Fibroblast of skin of back (primary cell): ENCODE data around the gene CNTNAP2.

ENCODE experiments used
- DNase-seq: peaks from one replicate; pipeline ENCODE4 v3.0.0-alpha.2; 2013

CNTNAP2 gene

DNA sequence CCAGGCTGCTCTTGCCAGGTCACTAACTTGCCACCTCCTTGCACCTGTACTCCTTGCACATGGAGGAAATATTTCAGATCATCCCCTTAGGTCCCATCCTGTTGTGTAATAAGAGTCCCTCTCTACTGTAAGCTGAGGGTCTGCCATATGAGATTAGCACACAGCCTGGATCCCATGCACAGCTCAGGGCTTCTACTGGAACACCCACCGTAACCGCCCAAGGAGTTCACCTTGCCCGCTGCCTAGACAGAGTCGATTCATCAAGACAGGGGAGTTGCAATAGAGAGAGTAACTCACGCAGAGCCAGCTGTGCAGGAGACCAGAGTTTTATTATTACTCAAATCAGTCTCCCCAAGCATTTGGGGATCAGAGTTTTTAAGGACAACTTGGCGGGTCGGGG lies 1779.5 kb downstream of the CNTNAP2 start:
- DNase-seq: no peak

DNA sequence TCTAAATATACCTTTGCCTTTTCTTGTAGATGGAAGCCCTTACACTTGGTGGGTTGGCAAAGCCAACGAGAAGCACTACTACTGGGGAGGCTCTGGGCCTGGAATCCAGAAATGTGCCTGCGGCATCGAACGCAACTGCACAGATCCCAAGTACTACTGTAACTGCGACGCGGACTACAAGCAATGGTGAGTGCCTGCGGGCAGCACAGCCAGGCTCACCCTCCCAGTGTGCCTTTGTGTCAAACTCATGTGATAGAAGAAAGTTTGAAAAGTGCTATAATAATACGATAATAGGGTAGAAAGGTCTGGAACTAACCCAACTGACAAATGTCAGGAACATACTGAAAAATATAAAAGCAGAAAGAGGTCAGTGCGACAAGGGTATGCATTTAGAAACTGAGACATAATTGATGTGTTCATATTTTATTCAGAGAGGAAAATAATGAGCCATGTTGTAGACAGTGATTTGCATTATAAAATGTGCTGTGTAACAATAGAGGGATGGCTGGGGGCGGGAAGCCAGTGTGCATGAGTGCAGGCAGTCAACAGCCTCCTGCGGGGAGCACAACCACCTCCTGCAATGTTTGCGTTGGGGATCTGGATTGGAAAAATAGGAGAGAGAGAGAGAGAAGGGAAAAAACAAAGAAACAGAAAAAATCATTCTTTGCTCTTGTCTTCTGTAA lies 1787.1 kb downstream of the CNTNAP2 start:
- no peak for DNase-seq

DNA sequence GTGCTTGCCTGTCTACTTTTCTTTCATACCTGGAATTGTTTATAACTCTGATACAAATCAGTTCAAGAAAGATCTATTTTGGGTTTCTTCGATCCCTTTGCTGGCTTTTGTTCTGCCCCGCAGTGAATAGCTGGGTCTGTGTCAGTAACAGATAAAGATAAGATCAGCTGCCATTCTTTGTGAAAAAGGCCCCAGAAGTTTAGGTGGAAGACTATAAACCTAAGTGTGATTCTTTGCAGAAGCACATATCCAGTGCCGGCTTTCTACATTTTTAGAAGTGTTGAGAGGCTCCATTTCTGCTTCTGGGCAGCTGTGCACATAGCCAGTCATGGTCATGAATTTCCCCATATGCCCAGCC lies 1787.6 kb downstream of the CNTNAP2 start:
- DNase-seq: no peak

DNA sequence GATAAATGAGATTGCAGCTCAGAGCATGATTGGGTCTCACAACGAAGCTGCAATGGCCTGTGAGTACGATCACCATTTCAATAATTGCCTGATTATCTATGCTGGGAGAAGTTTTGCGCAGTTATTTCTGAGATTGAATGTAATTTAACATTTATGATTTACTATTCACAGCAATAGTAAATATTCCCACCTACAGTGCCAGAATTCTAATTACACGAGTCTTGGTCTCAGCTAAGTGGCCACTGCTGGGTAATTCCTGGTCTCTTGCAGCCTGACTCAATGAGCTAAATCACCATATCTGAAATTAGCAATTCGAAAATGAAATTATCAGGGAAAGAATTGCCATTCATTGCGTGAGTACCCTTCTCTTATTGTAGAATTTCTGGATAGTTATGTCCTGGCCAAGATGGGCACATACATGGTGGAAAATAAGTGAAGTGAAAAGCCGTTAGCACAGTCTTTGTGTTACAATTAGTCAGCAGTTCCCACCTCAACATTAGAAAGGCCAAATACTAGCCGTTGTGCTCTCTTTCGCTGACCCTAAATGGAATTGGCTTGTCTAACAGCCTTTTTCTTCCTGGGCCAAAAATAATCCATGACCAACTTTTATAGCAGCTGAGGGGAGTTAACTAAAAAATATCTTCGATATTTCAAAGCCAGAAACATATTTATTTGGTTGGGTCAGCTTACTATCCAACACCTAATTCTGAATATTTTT lies 1793.0 kb downstream of the CNTNAP2 start:
- no peak for DNase-seq

DNA sequence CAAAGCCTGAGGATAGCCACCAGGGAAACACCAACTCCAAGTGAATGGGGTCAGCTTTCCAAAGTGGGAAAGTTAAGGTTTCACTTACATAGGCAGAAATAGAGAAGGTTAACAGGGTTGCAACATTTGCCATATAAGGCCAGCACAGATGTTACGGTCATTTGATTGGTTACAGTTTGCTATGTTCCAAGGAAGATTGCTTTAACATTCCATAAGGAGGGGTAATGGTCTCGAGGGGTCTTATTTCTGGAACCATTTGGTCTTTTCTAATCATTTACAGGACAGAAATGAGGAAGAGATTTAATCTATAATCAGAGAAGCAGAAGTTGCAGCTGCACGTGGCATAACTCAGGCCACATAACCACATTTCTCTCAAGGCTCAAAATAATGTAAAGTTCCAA lies 1794.6 kb downstream of the CNTNAP2 start:
- DNase-seq: peak; percentile 30

DNA sequence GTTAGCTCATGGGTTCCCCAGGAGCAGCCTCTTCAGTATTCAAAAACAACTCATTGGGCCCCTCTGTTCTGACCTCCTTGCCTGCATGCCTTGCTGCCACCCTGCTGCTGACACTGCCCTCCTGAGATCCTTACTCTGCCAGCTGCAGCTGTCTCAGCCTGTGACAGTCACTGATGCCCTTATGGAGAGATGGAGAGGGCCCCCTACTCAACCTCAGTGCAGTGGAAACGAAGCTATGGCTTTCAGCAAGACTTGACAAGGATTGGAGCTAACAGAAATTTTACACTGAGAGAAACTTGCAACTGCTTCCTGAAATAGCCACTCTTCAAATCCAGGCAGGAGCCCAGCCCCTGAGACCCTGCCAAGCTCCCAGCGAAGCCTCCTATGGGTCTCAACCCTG lies 1795.7 kb downstream of the CNTNAP2 start:
- no peak for DNase-seq

DNA sequence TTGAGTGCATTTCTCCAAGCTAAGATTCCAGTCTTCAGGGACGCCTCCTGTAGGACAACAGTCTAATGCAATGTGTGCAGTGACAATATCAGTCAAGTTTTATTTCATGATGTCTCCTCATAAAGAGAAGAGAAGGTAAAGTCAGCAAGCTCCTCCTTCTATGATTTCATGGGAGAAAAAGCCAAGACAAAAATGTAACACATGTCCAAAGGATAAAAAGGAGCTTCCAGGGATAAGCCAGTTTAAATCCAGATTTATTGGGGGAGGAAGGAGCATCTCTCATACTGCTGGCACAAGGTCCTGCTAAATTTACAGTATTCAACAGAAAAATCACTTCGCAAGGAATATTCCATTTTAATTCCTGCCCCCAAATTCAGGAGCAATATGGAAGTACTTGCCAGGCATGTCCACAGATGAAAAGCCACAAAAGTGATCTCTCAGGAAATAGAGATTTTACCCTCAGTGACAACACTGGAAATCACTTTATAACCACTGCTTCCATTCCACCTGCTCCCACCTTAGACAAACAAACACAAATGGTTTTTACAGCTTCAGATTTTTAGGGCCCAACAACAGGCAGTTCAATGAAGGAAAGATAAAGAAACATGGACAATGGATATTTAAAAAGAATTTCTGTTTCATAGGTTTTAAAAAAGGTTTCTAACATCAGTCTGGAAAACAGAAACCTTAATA lies 1796.5 kb downstream of the CNTNAP2 start:
- DNase-seq: no peak

DNA sequence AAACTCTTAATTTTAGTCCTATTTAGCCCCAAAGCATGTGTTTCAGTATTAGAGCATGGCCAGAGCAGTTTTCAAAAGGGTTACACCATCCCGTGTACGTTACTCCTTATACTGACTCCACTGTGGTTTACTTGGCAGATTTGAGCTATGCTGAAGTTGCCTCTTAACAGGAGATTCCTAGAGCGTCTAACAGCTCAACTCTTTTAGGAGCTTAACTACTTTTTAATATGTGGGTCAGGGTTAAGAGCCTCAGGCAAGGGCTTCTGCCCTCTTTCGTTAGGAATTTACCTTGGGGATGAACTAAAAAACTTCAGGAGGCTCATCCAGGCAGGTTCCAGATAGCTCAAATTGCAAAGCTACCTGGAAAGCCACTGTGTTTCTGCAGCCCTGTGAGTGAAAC lies 1799.2 kb downstream of the CNTNAP2 start:
- DNase-seq: no peak

DNA sequence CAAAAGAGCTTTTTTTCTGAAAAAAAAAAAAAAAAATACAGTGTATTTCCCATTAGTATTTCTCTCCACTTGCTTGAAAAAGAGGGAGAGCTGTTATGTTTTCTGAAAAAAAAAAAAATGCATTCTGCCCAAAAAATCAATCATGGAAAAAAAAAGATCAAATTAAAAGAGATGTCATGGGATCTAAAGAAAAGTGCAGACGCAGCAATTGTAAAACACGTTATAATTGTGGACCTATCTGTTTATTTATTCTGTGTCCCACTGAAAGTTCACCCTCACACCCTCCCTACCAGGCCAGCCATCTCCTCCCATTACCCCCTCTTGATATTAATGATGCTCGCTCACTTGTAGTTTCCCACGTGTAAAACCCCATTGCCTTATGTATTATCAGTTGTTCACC lies 1800.0 kb downstream of the CNTNAP2 start:
- DNase-seq: no peak

DNA sequence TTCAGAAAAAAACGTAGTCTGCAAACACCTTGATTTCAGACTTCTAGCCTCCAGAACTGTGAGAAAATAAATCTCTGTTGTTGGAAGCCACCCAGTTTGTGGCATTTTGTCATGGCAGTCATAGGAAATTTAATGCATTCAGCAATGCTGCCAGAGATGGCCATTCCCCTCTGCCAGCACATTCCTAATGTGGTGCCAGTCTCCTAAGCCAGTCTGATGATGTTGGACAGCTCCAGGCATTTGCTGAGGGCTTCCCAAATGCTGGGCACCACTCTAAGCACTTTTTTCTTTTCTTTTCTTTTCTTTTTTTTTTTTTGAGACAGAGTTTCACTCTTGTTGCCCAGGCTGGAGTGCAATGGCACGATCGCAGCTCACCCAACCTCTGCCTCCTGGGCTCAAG lies 1807.2 kb downstream of the CNTNAP2 start:
- no peak for DNase-seq

DNA sequence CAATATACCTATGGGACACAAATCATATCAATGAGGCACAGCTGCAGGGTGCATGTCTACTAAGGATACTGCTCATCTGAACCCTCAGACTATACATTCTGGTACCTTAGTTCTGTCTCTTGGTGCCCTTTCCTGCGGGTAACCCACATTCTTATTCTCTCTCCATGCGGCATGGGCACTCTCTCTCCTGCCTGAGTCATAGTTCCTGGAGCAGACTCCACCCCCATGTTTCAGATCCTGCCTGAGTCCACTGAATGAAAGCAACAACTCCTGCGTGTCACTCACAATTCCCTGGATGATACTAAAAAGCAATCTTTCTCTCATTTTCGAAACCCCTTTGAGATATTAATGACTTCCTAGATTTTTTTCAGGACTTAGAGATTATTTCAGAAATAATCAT lies 1820.8 kb downstream of the CNTNAP2 start:
- DNase-seq: peak; percentile 2

DNA sequence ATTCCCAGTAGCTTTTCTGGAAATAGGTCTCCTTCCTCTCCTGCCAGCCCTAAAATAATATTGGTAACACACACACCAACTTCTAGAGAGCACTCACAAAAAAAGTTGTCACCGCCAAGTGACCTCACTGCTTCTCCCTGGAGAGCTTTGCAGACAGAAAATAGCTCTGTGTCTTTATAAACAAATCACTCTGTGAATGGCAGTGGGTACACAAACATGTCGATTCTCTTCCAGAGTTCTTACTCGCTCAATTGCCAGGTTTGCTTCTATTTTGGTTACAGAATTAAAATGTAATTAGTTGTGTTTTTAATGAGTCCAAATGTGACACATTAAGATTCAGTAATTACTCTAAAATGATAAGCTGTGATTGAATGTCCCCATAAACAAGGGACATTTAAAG lies 1824.8 kb downstream of the CNTNAP2 start:
- DNase-seq: no peak

DNA sequence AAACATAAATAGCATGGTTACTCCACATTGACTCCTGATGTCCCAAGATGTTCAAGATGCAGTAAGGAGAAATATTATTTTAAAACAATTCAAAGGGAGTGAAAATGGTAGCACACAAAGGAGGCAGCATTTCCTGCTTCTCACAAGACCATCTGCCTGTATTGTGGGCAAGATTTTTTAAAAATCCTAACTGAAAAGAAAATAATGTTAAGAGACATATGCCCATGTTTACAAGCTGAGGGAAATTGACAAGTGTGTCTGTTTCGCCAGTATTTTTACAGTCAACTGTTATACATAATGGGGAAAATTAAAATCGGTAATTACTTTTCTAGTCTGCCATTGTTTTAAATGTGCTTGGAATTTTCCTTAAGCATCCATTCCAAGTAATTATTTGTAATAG lies 1827.7 kb downstream of the CNTNAP2 start:
- no peak for DNase-seq

DNA sequence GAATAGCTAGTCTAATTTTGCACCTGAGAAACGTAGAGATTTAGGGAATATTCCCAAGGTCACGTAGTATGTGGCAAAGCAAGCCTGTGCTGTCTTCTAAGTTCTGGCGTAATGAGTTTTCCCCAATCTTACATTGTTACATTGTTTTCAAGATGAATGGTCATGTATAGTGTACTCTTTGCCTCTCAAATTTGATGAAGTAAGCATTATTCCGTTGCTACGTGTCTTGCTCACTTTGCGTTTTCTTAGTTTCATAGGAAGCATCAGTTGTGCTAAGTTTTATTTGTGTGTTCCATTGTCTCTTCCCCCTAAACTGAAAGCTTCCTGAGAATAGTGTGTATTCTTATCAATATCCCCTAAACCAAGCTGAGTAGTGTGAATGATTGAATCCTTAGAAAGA lies 1836.3 kb downstream of the CNTNAP2 start:
- DNase-seq: no peak

DNA sequence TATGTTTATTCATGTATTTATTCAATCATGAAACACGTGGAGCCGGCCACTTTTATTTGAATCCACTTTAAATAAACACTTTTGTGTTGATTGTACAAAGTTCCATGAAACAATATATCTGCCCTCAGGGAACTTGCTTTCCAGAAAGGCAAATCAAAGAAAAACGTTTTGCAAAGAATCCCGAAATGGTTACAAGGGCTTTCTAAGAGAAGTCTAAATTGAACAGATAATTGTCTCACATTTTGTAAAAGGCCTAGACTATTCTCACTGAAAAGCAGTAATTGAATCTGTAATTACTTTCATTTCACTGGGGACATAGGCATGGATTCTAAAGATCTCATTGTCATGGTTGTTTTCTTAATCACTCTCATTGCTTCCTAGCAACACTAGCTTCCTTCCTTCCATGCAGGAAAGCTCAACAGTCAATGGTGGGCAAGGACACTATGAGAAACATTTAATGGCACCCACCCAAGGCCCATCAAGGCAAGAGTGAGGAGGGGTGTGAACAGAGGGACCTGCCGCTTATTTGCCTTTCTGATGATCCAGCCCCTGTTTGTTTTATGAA lies 1851.5 kb downstream of the CNTNAP2 start:
- no peak for DNase-seq

DNA sequence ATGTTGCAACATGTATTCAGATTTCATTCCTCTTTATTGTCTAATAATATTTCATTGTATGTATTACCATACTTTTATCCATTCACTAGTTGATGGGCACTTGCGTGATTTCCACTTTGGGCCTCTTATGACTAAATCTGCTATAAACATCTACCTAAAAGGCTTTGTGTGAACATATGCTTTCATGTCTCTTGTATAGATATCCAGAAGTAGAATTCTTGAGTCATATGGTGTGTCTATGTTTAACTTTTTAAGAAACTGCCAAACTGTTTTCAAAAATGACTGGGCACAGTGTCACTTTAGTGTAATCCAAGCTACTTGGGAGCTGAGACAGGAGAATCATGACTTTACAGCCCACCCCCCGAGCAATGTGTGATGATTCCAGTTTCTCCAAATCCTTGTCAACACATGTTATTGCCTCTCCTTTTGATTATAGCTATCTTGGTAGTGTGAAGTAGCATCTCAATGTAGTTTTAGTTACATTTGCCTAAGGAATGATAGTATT lies 1855.1 kb downstream of the CNTNAP2 start:
- DNase-seq: no peak

DNA sequence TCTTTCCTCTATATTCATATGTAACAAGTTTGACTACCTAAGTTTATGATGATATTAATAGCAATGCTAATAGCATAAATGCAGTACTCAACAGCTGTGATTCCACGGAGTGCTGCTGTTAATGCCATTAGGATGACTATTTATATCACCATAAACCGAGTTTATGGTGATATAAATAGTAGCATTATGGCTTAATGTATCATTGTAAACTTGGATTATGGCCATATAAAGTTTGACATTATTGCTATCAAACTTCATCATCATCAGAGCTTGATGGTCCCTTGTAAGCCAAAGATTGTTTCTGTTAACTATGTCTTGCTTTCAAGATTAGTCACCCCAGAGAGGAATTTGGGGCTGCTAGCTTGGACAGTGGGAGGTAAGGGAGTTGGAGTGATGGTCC lies 1861.6 kb downstream of the CNTNAP2 start:
- no peak for DNase-seq

DNA sequence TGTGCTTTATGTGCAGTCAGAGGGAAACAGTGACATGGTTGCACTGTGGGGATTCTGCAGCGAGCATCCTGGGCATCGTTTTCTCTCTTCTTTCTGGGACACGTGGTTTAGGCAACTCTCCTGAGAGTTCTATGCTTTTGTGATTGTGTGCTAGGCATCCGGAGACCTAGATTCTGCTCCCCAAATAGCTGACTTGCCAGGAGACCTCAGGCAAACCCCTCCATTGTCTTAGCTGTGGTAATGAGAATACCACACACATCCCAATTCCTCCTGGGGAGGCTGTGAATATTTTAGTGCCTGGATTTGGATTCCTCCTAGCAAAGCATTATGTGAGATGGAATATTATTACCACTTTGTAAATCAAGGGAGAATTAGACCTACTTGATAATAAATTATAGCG lies 1862.0 kb downstream of the CNTNAP2 start:
- no peak for DNase-seq

DNA sequence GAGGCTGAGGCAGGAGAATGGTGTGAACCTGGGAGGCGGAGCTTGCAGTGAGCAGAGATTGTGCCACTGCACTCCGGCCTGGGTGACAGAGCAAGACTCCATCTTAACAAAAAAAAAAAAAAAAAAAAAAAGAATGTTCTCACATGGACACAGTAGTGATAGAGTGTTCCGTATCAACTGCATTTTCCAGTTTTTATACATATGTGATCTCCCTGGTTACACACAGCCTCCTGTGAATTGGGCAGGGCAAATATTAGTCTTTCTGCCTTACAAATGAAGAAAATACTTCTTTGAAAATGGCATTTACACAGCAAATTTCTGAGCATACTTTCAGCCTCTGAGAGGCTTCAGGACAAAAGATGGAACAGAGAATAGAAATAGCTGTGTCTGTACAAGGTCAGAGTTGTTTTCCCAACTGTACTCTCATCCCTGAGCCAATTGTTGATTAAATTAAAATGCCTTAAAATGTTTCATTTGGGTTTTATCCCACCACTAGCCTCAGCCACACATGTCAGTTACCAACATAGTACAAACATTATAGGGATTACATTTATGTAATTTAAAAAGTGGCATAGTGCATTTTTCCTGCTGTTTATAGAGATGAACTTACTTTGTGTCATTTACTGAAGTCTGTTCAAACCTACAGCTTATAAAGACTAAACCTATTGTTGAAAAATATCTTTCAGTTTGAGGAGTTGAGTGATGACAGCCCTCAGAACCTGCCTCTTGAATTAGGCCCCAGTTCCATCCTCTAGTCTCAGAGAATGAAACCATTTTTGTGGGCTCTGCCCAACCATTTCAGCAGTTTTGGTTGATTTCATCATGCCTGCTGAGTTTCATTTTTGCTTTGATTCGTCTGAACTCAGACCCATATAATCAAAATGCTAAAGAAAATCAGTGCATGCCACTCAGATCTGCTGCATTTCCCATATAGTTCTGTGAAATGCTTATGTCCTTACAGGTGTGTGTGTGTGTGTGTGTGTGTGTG lies 1864.5 kb downstream of the CNTNAP2 start:
- no peak for DNase-seq

DNA sequence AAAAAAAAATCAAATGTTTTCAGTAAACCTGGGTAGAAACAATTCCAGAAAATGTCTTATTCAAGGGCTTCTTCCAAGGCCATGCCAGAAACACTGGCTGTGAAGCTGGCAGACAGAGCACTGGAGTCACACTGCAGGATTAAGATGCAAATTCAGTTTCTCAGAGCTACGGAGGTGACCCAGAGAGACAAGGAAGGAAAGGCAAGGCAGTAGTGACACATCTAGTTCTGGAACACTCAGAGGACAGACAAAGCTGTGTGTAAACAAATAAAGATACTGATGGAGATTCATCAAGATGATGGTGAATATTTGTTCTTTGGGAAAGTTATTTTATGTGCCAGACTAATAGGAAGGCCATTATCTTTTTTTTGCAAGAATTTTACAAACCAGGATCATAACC lies 1865.7 kb downstream of the CNTNAP2 start:
- no peak for DNase-seq

DNA sequence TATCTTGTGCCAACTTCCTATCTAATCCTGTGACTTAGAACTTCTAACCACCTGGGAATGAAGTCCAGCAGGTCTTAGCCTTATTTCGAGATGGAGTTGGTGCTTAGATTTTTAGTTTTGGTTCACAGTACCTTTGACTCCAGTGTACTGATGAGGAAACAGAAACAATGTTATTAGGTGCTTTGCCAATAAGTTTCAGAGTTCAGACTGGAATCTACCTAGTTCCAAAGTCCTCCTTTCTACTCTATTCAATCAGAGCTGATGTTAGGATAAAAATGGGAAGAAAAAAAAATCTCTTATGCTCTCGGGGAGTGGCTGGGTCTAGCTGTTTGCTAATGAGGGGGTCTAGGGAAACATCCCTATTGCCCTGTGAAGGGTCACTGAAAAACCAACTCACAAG lies 1867.7 kb downstream of the CNTNAP2 start:
- DNase-seq: no peak

DNA sequence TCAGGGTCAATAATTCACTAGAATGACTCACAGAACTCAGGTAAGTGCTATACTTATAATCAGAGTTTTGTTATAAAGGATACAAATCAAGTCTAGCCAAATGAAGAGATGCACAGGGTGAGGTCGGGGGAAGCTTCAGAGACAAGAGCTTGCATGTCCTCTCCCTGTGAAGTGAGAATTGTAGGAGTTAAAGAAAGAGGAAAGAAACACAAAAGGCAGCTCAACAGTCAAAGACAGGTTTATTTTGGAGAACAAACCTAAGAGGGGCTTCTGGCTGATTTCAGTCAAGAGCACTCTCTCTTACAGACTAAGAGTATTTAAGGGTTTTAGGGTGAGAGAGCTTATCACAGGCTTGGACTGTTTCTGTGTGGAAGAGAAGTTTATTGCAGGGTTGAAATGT lies 1873.5 kb downstream of the CNTNAP2 start:
- no peak for DNase-seq
